Keratinocyte (primary cell): ENCODE measurements around the gene CSRP1.

Experiments
- CTCF ChIP-seq, 3 experiments: IDR thresholded peaks in 1 of 3; conservative IDR thresholded peaks in 1 of 3; optimal IDR thresholded peaks in 1 of 3; 2 replicates in 2 of 3; 3 replicates in 1 of 3; pipeline versions ENCODE3 to v1.5.1; 2011; ENCODE audit warnings: low read length in 3 of 3, mild to moderate bottlenecking in 3 of 3, moderate library complexity in 2 of 3, control low read depth in 1 of 3, inconsistent platforms in 1 of 3; ENCODE audit not compliant: insufficient read depth in 2 of 3; ENCODE audit errors: extremely low read depth in 1 of 3
- EZH2 ChIP-seq: IDR thresholded peaks from one replicate; pipeline ENCODE4 v1.6.1; 2012; ENCODE audit warnings: inconsistent platforms, mild to moderate bottlenecking, low read length, moderate library complexity

DNA sequence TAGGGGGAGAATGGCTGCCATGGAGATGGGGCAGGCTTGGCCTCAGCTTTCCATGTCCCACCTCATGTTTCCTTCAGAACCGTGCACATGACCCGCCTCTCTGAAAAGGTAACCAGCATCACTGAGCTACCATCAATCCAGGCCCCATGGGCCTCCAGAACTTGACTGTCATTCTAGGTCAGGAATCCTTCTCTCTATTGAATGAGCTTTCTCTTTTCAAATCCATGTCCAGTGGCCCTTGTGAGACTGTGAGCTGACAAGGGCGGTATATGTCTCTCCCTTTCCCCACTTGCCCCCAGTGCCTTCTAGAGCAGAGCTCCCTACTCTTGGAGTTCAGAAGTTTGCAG is 4.4 kb downstream of the CSRP1 start:
- TF ChIP-seq CTCF (optimal IDR thresholded peaks at IDR 0.05 in 1 of 3, IDR thresholded peaks at IDR 0.05 in 1 of 3, conservative IDR thresholded peaks at IDR 0.05 in 1 of 3; ENCODE audit: extremely low read depth in 1 of 3, insufficient read depth in 2 of 3, low read length in 3 of 3) (no peak), EZH2 (no peak)
